ENCODE measurements around the gene BHLHA15.

DNA sequence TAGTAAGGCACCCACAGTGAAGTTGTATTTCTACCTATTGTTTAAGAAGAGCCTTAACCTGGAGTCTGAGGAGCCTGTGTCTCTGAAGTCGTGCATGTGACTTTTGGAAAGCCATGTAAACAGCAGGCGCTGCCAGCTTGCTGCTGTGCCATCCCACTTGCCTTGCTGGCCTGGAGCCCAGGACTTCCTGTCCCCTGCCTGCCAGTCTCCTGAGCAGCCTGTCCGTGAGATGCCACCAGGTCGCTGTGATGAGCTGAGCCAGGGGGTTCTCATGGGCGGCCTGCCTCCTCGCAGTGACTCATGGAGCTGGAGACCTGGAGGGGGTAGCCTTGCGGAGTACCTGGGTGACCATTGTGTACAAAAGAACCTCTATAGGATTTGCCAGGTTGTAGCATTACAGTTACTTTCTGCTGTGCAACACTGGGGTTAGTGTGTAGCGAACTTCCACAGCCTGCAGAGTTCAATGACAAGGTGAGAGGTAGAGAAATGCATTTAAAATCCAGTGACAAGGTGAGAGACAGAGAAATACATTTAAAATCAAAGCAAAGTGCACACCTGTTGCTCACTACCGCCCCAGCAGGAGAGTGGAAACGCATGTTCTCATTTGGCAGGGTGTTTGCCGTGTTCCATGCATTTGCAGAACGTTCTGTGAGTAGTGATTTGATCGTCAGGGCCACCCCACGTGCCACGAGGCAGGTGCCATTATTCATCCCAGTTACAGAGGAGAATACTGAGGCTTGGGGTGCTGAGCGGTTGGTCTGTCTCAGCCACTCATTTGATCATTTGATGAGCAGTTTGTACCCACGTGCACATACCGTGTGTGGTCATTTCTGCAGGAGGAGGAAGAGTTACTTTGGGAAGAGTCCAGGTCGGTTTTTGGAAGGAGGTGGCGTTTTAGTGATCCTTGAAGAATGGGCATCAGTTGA lies 36.6 kb upstream of the BHLHA15 start:
- no peak for TF ChIP-seq ZFX (IDR thresholded peaks at IDR 0.05; ENCODE audit: borderline replicate concordance)
- TF ChIP-seq, protein P1, sequence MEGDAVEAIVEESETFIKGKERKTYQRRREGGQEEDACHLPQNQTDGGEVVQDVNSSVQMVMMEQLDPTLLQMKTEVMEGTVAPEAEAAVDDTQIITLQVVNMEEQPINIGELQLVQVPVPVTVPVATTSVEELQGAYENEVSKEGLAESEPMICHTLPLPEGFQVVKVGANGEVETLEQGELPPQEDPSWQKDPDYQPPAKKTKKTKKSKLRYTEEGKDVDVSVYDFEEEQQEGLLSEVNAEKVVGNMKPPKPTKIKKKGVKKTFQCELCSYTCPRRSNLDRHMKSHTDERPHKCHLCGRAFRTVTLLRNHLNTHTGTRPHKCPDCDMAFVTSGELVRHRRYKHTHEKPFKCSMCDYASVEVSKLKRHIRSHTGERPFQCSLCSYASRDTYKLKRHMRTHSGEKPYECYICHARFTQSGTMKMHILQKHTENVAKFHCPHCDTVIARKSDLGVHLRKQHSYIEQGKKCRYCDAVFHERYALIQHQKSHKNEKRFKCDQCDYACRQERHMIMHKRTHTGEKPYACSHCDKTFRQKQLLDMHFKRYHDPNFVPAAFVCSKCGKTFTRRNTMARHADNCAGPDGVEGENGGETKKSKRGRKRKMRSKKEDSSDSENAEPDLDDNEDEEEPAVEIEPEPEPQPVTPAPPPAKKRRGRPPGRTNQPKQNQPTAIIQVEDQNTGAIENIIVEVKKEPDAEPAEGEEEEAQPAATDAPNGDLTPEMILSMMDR (IDR thresholded peaks at IDR 0.05), result peak; percentile 9; the same call in 1 of the 2 replicates

Data from 22Rv1 (cell line).